Keratinocyte (primary cell): ENCODE measurements around the gene CAMSAP1. TPM values are rescaled to one million over a fixed set of nuclear protein-coding genes. Genes with fewer than 3 reads are reported as not detected.

Source experiments
- DNase-seq: peaks from one replicate; pipeline ENCODE4 v3.0.0-alpha.2; 2011; ENCODE audit warnings: low read depth, missing footprints, low spot score
- FAIRE-seq: peaks from 2 replicates; lab custom pipeline; 2011; peaks lifted over from hg19 to GRCh38; lab: Jason Lieb, UNC
- H2AFZ ChIP-seq: 2 replicates; pipeline ENCODE4 v1.6.0; 2012; ENCODE audit warnings: low read length, control low read depth, inconsistent platforms; ENCODE audit not compliant: control insufficient read depth
- H3K27ac ChIP-seq: 2 replicates; pipeline ENCODE4 v1.5.1; 2011; ENCODE audit warnings: low read length; ENCODE audit not compliant: control insufficient read depth, insufficient read depth
- H3K27me3 ChIP-seq: 3 replicates; pipeline ENCODE4 v1.6.0; 2011; ENCODE audit warnings: low read length; ENCODE audit not compliant: control insufficient read depth, insufficient read depth; ENCODE audit errors: extremely low read depth
- H3K36me3 ChIP-seq, 2 experiments: 2 replicates in 1 of 2; 3 replicates in 1 of 2; pipeline ENCODE4 v1.5.1; 2011; ENCODE audit warnings: low read length in 2 of 2, mild to moderate bottlenecking in 1 of 2; ENCODE audit not compliant: control insufficient read depth in 2 of 2, insufficient read depth in 2 of 2; ENCODE audit errors: extremely low read depth in 1 of 2
- H3K4me1 ChIP-seq: 3 replicates; pipeline ENCODE4 v1.5.1; 2011; ENCODE audit warnings: low read length; ENCODE audit not compliant: control insufficient read depth, insufficient read depth; ENCODE audit errors: extremely low read depth
- H3K4me2 ChIP-seq: 3 replicates; pipeline ENCODE4 v1.6.0; 2011; ENCODE audit warnings: low read depth, low read length; ENCODE audit not compliant: control insufficient read depth, insufficient read depth; ENCODE audit errors: extremely low read depth
- H3K4me3 ChIP-seq, 3 experiments: fragments of 200-600 bp in 1 of 3; sonication (generic) in 1 of 3; 2 replicates in 2 of 3; 3 replicates in 1 of 3; pipeline ENCODE4 v1.5.1; 2011 to 2016; ENCODE audit warnings: low read length in 3 of 3, mild to moderate bottlenecking in 3 of 3, control low read depth in 2 of 3, inconsistent platforms in 1 of 3, low read depth in 1 of 3, mixed read lengths in 1 of 3, mixed run types in 1 of 3, moderate library complexity in 1 of 3; ENCODE audit not compliant: control insufficient read depth in 2 of 3, insufficient read depth in 2 of 3; ENCODE audit errors: extremely low read depth in 1 of 3
- H3K79me2 ChIP-seq: 2 replicates; pipeline ENCODE4 v1.6.0; 2012; ENCODE audit warnings: low read length; ENCODE audit not compliant: control insufficient read depth, insufficient read depth
- H3K9ac ChIP-seq: 3 replicates; pipeline ENCODE4 v1.6.0; 2011; ENCODE audit warnings: low read length; ENCODE audit not compliant: control insufficient read depth, insufficient read depth; ENCODE audit errors: extremely low read depth
- H3K9me1 ChIP-seq: 3 replicates; pipeline ENCODE4 v1.6.0; 2011; ENCODE audit warnings: low read length; ENCODE audit not compliant: control insufficient read depth, insufficient read depth; ENCODE audit errors: extremely low read depth
- H3K9me3 ChIP-seq: 2 replicates; pipeline ENCODE4 v1.5.1; 2012; ENCODE audit warnings: low read depth, low read length; ENCODE audit not compliant: control insufficient read depth
- H4K20me1 ChIP-seq: 3 replicates; pipeline ENCODE4 v1.6.0; 2011; ENCODE audit warnings: low read length; ENCODE audit not compliant: control insufficient read depth, insufficient read depth; ENCODE audit errors: extremely low read depth
- EZH2 ChIP-seq: IDR thresholded peaks from one replicate; pipeline ENCODE4 v1.6.1; 2012; ENCODE audit warnings: inconsistent platforms, mild to moderate bottlenecking, low read length, moderate library complexity
- dilution Hi-C: fragments of 300-500 bp; cut with MboI; formaldehyde crosslinking; loops from one replicate; pipeline ENCODE4 v1.7.0; 2020; ENCODE audit warnings: low sequenced_read_pairs; ENCODE audit not compliant: extremely low pct_ligation_motif_present
- polyA plus RNA-seq, 5 experiments: library from polyadenylated mRNA; depleted of rRNA in 3 of 5; stranded (reverse) in 3 of 5; stranded (forward) in 1 of 5; unstranded in 1 of 5; fragments of >200 nt; gene quantifications; 1 replicate in 1 of 5; 2 replicates in 3 of 5; 3 replicates in 1 of 5; pipeline versions ENCODE4 v1.2.1 to v1.2.3, GENCODE V29; 2011 to 2012; ENCODE audit warnings: missing spikeins in 2 of 5, low read depth in 1 of 5, low replicate concordance in 1 of 5
- TF ChIP-seq, protein P1 (sequence below), 3 experiments: IDR thresholded peaks in 1 of 3; conservative IDR thresholded peaks in 1 of 3; optimal IDR thresholded peaks in 1 of 3; 2 replicates in 2 of 3; 3 replicates in 1 of 3; pipeline versions ENCODE3 to v1.5.1; 2011; ENCODE audit warnings: low read length in 3 of 3, mild to moderate bottlenecking in 3 of 3, moderate library complexity in 2 of 3, control low read depth in 1 of 3, inconsistent platforms in 1 of 3; ENCODE audit not compliant: insufficient read depth in 2 of 3; ENCODE audit errors: extremely low read depth in 1 of 3

CAMSAP1 gene
- polyA plus RNA-seq, 1 donor (not counting 4 experiments of a cell fraction or from before 2014, with no cell fraction given), result 8.3 TPM

DNA sequence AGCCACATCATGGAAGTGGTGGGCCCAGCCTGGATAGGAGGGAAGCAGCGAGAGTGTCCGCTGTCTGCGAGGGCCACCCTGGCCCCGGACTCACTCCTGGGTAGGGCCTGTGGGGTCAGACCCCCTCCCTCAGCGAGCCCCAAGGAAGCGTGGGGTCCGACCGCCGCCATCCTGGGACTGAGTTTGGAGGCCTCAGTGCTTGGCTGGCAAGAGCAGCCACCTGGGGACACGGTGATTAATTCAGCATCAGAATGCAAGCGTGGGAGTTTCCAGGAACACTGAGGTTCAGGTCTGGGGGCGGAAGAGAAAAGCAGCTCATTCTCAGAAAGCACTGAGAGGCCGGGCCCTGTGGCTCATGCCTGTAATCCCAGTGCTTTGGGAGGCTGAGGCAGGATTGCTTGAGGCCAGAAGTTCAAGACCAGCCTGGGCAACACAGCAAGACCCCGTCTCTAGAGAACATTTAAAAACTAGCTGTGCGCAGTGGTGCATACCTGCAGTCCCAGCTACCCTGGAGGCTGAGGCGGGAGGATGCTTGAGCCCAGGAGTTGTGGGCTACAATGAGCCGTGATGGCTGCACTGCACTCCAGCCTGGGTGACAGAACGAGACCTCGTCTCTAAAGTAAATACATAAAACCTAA is 18.3 kb upstream of the CAMSAP1 start:
- no peak for FAIRE-seq
- Histone ChIP-seq H3K4me1 (peaks cover 14% of the 10 kb centered on the region), H3K9me1 (no peaks in the 10 kb centered on the region), H2AFZ (no peak overlapping the region), H3K9ac (no peak overlapping the region), H3K4me2 (no peak overlapping the region), H4K20me1 (peaks cover 2% of the 10 kb centered on the region), H3K9me3 (no peaks in the 10 kb centered on the region), H3K4me3 (no peak overlapping the region), H3K36me3 (peaks cover 0 to 5% of the 10 kb centered on the region in 2 experiments), H3K27ac (no peak overlapping the region), H3K79me2 (no peaks in the 10 kb centered on the region), H3K27me3 (no peaks in the 10 kb centered on the region)
- DNase-seq, result no peak
- TF ChIP-seq, protein P1, sequence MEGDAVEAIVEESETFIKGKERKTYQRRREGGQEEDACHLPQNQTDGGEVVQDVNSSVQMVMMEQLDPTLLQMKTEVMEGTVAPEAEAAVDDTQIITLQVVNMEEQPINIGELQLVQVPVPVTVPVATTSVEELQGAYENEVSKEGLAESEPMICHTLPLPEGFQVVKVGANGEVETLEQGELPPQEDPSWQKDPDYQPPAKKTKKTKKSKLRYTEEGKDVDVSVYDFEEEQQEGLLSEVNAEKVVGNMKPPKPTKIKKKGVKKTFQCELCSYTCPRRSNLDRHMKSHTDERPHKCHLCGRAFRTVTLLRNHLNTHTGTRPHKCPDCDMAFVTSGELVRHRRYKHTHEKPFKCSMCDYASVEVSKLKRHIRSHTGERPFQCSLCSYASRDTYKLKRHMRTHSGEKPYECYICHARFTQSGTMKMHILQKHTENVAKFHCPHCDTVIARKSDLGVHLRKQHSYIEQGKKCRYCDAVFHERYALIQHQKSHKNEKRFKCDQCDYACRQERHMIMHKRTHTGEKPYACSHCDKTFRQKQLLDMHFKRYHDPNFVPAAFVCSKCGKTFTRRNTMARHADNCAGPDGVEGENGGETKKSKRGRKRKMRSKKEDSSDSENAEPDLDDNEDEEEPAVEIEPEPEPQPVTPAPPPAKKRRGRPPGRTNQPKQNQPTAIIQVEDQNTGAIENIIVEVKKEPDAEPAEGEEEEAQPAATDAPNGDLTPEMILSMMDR (optimal IDR thresholded peaks at IDR 0.05 in 1 of 3, IDR thresholded peaks at IDR 0.05 in 1 of 3, conservative IDR thresholded peaks at IDR 0.05 in 1 of 3; ENCODE audit: extremely low read depth in 1 of 3, insufficient read depth in 2 of 3, low read length in 3 of 3), result no peak
- no peak for TF ChIP-seq EZH2
- dilution Hi-C loops, result no loop called here

DNA sequence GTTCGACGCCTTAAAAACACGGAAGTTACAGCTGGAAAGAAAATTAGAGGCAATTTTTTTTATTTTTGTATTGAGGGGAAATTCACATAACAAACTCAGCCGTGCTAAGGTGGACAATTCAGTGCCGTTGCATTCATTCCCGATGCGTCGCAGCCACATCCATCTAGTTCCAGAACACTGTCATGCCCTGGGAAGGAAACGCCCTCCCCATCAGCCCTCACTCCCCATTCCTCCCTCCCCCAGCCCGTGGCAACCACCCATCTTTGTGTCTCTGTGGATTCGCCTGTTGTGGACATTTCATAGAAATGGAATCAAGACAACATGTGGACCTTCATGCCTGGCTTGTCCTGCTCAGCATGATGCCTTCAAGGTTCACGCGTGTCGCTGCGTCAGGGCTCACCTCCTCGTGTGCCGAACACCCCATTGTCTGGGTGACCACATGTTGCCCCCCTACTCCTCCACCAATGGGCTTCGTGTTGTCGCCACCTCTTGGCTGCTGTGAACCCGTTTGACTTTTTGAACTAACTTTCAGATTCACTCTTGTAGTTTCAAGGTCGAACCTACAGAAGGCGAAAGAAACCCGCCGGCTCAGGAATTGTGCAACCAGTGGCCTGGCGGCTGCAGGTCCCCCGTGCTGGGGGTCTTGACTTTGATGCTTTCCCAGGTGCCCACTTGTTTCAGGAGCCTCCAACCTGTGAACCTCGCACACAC is 17.4 kb upstream of the CAMSAP1 start:
- Histone ChIP-seq H3K27me3 (no peaks in the 10 kb centered on the region), H3K4me3 (no peak overlapping the region), H3K36me3 (peaks cover 0 to 1% of the 10 kb centered on the region in 2 experiments), H4K20me1 (peaks cover 2% of the 10 kb centered on the region), H2AFZ (no peak overlapping the region), H3K9ac (no peak overlapping the region), H3K27ac (no peak overlapping the region), H3K79me2 (no peaks in the 10 kb centered on the region), H3K4me1 (peaks cover 14% of the 10 kb centered on the region), H3K4me2 (no peak overlapping the region), H3K9me1 (no peaks in the 10 kb centered on the region), H3K9me3 (no peaks in the 10 kb centered on the region)
- TF ChIP-seq, protein P1 (optimal IDR thresholded peaks at IDR 0.05 in 1 of 3, IDR thresholded peaks at IDR 0.05 in 1 of 3, conservative IDR thresholded peaks at IDR 0.05 in 1 of 3; ENCODE audit: extremely low read depth in 1 of 3, insufficient read depth in 2 of 3, low read length in 3 of 3), result peak in 1 of 3 experiments; percentile 4
- TF ChIP-seq EZH2, result no peak
- no peak for FAIRE-seq
- DNase-seq, result no peak
- dilution Hi-C loops, result no loop called here
